ENCODE measurements around the gene CLCN6. TPM values are rescaled to one million over a fixed set of nuclear protein-coding genes. Genes with fewer than 3 reads are reported as not detected.
A peak's percentile ranks its signal among the peaks of the same experiment; 100 is the strongest.

The CLCN6 gene
- 1 to 10 TPM; 5.6 to 9.0 TPM for total RNA-seq
- polyA plus RNA-seq, result 1 to 10 TPM; 5.0 to 7.3 TPM

- WGBS, result under 1% methylated on average over 72 of the region's 72 CpGs
- Histone ChIP-seq H3K27ac (ENCODE audit: low read depth in 1 of 2, low read length in 2 of 2) (peak within 1 kb of the TSS; percentile 97 to 98), H3K27me3 (ENCODE audit: control insufficient read depth in 4 of 4, insufficient read depth in 4 of 4, low read length in 3 of 4) (no peaks in the 10 kb centered on the region), H3K4me3 (ENCODE audit: low read depth in 1 of 3, low read length in 3 of 3) (peak within 1 kb of the TSS; percentile 72 to 86 (median 83)), H3K36me3 (ENCODE audit: control insufficient read depth in 4 of 4, insufficient read depth in 3 of 4, low read depth in 1 of 4, low read length in 3 of 4) (peaks cover 3 to 10% (median 4%) of the 10 kb centered on the region in 4 donors), H3K4me1 (ENCODE audit: control insufficient read depth in 4 of 4, insufficient read depth in 4 of 4, low read length in 3 of 4) (peaks cover 7 to 47% (median 40%) of the 10 kb centered on the region in 4 donors), H3K9me3 (ENCODE audit: control insufficient read depth in 4 of 4, low read length in 3 of 4) (no peaks in the 10 kb centered on the region), H3K9ac (ENCODE audit: low read depth in 1 of 2, low read length in 2 of 2) (peak within 1 kb of the TSS; percentile 87 to 96)
- DNase-seq (ENCODE audit: low spot score), result peak; percentile 98
- no peak for TF ChIP-seq FOXA2 (IDR thresholded peaks at IDR 0.05)
- TF ChIP-seq HNF4A (conservative IDR thresholded peaks at IDR 0.05), result peak in 1 of 2 donors; percentile 29
- peak; percentile 37 for TF ChIP-seq ZBTB33 (IDR thresholded peaks at IDR 0.05)
- TF ChIP-seq NR2F2 (IDR thresholded peaks at IDR 0.05), result no peak
- no peak for TF ChIP-seq HNF4G (IDR thresholded peaks at IDR 0.05)
- peak; percentile 98 for TF ChIP-seq YY1 (IDR thresholded peaks at IDR 0.05)
- peak; percentile 95 for TF ChIP-seq REST (IDR thresholded peaks at IDR 0.05)
- peak; percentile 81 for TF ChIP-seq TAF1 (conservative IDR thresholded peaks at IDR 0.05)
- no peak for TF ChIP-seq CTCF (IDR thresholded peaks at IDR 0.05; ENCODE audit: low read depth, low read length, missing input control)
- TF ChIP-seq JUND (IDR thresholded peaks at IDR 0.05), result peak; percentile 79 to 90
- peak; percentile 30 to 34 for TF ChIP-seq RXRA (IDR thresholded peaks at IDR 0.05)
- no peak for TF ChIP-seq EGR1 (IDR thresholded peaks at IDR 0.05; ENCODE audit: low read depth in 2 of 2)
- peak; percentile 80 to 94 for TF ChIP-seq GABPA (IDR thresholded peaks at IDR 0.05 in 1 of 2, conservative IDR thresholded peaks at IDR 0.05 in 1 of 2)
- TF ChIP-seq RAD21 (IDR thresholded peaks at IDR 0.05), result peak in 1 of 2 donors; percentile 29
- TF ChIP-seq SP1 (IDR thresholded peaks at IDR 0.05), result peak; percentile 87
- no peak for TF ChIP-seq MAX (IDR thresholded peaks at IDR 0.05)
Observed at GRCh38 chr1:11805422-11806306, at the start of gene CLCN6, which contains the start of gene MTHFR. Gene CLCN6, plus strand, starts transcription at chr1:11806191. Its CDS starts 72 bp downstream, at chr1:11806263. Gene MTHFR, minus strand, starts transcription at chr1:11805964. Its CDS starts 2,848 bp downstream, at chr1:11803116.

Measured in liver (tissue), 9 donors.